ENCODE results near the gene ZNF334. TPM values are rescaled to one million over a fixed set of nuclear protein-coding genes. Genes with fewer than 3 reads are reported as not detected.

ZNF334 gene
- total and polyA plus RNA-seq, 2 of the 4 experiments (the other 2 are of a cell fraction): 1.4 to 2.1 TPM

- TF ChIP-seq FOS (IDR thresholded peaks at IDR 0.05; ENCODE audit: low read depth, low read length): no peak
These were observed at the start of gene ZNF334 (continued) for GRCh38 chr20:46512943-46513844.

DNA sequence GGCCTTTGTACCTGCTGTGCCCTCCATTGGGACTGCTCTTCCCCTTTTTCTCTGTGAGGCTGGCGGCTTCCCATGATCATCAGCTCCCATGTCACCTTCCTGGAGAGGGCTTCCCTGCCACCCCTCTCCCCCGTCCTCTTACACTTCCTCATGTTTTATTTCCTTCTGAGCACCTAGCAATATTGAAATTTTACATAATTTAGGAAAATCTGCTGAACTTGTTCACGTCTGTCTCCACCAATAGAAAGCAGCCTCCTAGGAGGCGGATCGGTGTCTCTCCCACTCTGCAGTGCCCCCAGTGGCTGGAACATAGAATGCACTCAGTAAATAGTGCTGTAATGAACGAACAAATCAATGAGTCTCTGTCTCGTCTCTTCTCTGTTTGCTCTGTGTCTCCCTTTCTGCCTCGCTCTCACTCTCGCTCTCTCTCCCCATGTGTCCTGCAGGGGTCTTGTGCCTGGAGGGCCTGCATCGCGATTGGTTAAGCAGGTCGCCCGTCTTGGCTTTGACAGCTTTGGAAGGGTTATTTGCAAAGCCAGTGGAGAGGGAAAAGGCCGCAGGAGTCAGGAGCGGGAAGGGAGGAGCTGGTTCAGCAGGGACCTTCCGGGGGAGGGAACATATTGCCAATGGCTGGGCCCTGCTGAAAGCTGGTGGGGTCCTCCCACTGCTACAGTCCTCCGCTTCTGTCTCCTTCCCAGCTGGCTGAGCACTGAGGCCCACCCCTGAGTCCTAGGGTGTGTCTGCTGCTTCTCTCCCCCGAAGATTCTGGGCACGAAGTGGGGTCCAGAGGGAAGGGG lies 49.2 kb upstream of the ZNF334 start:
- Histone ChIP-seq H3K4me3 (ENCODE audit: insufficient read depth, low read depth, low read length) (peak overlapping the region; percentile 29; the same call in 1 of the 2 replicates), H3K79me1 (ENCODE audit: low read depth in 1 of 2, low read length in 2 of 2) (no peaks in the 10 kb centered on the region), H3K23ac (ENCODE audit: low read depth, low read length) (no peak overlapping the region), H2BK15ac (ENCODE audit: low read depth, low read length) (no peak overlapping the region), H4K5ac (ENCODE audit: low read depth, low read length) (peak overlapping the region; percentile 13; the same call in 1 of the 2 replicates), H2AFZ (replicated peaks; ENCODE audit: low read length, poor library complexity) (peak overlapping the region; percentile 98), H3K9me1 (ENCODE audit: insufficient read depth, low read length) (no peaks in the 10 kb centered on the region; the same call in 1 of the 2 replicates), H2BK5ac (ENCODE audit: low read depth, low read length, poor library complexity, severe bottlenecking) (no peak overlapping the region), H4K20me1 (ENCODE audit: insufficient read depth, low read length) (no peaks in the 10 kb centered on the region), H2AK5ac (ENCODE audit: low read depth, low read length) (no peak overlapping the region), H2BK120ac (ENCODE audit: low read depth, low read length) (0 out of 2 replicates have a peak overlapping the region, but pooled peaks have one; percentile 44), H3K4me1 (ENCODE audit: control insufficient read depth, insufficient read depth, low read length) (peaks cover 2% of the 10 kb centered on the region; the same call in 1 of the 2 replicates), H3K14ac (replicated peaks; ENCODE audit: low read depth, low read length) (0 out of 2 replicates have a peak overlapping the region, but pooled peaks have one; percentile 44), H3K56ac (ENCODE audit: extremely low read depth, insufficient read depth, low read length) (no peak overlapping the region), H4K8ac (ENCODE audit: low read depth in 2 of 2, low read length in 2 of 2) (peak overlapping the region in 1 of 2 experiments; percentile 93; a peak in 3 of 4 replicates), H3K27me3 (ENCODE audit: control insufficient read depth, insufficient read depth, low read length) (no peaks in the 10 kb centered on the region), H3K18ac (ENCODE audit: low read depth, low read length) (no peak overlapping the region), H3K4me2 (ENCODE audit: low read depth, low read length) (peak overlapping the region; percentile 89), H2AK9ac (replicated peaks; ENCODE audit: low read depth, low read length, poor library complexity) (peak overlapping the region; percentile 93), H3K36me3 (ENCODE audit: control insufficient read depth, insufficient read depth, low read length) (no peaks in the 10 kb centered on the region), H3K27ac (ENCODE audit: insufficient read depth, low read length) (no peak overlapping the region), H3K9ac (ENCODE audit: low read depth, low read length) (peak overlapping the region; percentile 27; the same call in 1 of the 2 replicates), H4K91ac (ENCODE audit: insufficient read depth, low read depth, low read length) (0 out of 2 replicates have a peak overlapping the region, but pooled peaks have one; percentile 19), H2BK20ac (ENCODE audit: low read depth, low read length) (no peak overlapping the region), H3K9me3 (ENCODE audit: control insufficient read depth, insufficient read depth, low read length) (no peaks in the 10 kb centered on the region), H3K4ac (ENCODE audit: low read depth, low read length) (peak overlapping the region; percentile 87)
- intact Hi-C loops (cut with micrococcal nuclease): no loop called here
- dilution Hi-C loops (cut with HindIII; ENCODE audit: low sequenced_read_pairs, unreplicated experiment): no loop called here
- in situ Hi-C loops (cut with MboI; ENCODE audit: low sequenced_read_pairs): no loop called here
- 30% methylated on average over 2 of the region's 19 CpGs; no CpG with 5 or more reads in 1 of the 2 experiments for WGBS, 2 experiments (ENCODE audit: extremely low coverage in 2 of 2, insufficient read length in 1 of 2)
- ATAC-seq (ENCODE audit: low read depth): peak; percentile 93
- POLR2A ChIA-PET (ENCODE audit: unreplicated experiment): no interaction called here
- no TSS peak for BruUV-seq (replicated peaks)
- CTCF ChIA-PET: interaction anchor here (0.9 to 1.6 kb wide), 2 partner anchors 12 kb away, joined by 3 to 5 read pairs; partner anchors contain the start of gene OCSTAMP
- DNase-seq: peak; percentile 64
- TF ChIP-seq BHLHE40 (IDR thresholded peaks at IDR 0.05; ENCODE audit: low read depth, low read length) (no peak), RAD21 (IDR thresholded peaks at IDR 0.05; ENCODE audit: low read length) (peak; percentile 50), CTCF (conservative IDR thresholded peaks at IDR 0.05; ENCODE audit: low read depth, low read length) (peak; percentile 79), MAFK (IDR thresholded peaks at IDR 0.05; ENCODE audit: low read depth, low read length) (no peak), SMC3 (IDR thresholded peaks at IDR 0.05; ENCODE audit: low read depth, low read length) (0 out of 2 replicates have a peak, but pooled peaks have one; percentile 16)
